Epidermal melanocyte (primary cell): ENCODE results near the gene MATN1.
"Not testable (repeated sequence)": the region's sequence is repeated elsewhere in the genome, so short reads cannot be mapped to it uniquely, and the experiment has no call there.

ENCODE experiments used
- DNase-seq: peaks from one replicate; pipeline ENCODE4 v3.0.0; 2011; ENCODE audit warnings: low spot score; ENCODE audit not compliant: insufficient read length

Gene MATN1

DNA sequence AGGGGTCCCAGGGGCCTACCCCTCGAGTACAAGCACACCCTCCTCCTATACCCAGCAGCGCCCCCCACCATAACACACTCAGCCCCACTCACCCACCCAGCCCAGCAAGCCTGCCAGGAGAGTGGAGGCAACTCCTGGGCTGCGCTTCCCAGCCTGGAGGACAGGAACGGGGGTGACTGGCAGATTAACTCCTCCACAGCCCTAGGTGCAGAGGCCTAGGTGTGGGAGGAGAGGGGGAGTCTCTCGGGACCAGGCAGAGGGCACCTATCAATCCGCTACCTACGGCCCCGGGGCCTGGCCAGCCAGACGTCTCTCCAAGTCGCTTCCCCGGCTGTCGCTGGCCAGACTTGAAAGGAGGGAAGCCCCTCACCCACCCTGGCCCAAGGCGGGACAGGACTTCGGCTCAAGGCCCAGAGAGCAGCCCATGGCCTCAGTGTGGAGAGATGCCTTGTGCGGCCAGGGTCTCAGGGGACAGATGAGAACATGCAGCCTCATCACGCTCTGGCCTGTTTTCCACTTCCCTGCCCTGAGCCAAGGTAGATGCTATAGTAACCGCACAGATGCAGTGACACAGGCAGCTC is 24.9 kb downstream of the MATN1 start:
- no peak for DNase-seq

DNA sequence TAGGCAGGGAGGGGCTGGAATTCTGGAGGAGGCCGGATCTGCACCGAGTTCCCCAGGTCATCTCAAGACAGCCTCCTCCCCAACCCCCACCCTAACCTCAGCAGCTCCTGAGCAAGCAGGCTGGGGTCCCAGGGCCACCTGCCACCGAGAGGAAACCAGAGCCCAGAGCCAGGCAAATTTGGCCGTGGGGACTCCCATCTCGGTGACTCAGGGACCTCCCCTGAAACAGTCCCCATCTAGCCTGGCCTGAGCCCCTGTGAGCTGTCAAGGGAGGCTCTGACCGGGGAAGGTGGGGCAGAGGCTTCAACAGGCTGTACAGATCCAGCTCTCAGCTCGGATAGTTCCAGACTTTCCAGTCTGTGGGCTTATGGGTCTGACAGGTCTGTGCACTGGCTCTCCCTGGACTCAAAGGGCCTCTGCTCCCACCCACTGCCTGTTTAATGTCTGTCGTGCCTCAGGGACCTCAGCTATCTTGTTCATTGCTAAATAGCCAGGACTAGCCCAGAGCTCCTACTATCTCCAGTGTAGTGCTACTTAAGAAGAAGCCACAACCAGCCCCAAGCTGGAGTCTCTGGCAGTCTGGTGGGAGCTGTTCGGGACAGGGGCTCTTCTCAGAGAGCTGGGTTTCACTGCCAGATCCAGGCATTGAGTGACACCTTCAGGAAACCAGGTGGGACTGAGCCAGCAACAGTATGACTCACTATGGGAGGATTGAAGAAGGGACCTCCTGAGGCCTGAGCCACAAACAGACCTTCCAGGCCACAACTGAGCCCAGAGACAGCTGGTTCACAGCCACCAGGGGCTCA is 25.6 kb downstream of the MATN1 start:
- DNase-seq = no peak

DNA sequence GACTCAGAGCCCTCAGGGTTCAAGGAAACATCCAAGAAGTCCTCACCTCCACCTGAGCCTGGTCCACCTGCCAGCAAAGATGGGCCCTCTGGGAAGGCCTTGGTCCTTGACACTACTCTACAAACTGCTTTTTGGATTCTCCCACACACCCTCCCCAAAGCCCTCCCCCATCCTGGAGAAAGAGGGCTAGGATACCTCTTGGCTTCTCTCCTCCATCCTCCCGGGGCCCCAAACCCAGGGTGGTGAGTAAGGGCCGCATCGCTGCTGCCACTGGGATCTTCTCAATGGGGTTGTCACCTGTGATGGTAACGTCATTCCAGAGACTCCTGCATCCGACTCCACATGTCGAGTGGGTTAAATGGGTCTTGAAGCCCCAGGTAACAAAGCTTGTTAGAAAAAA is 26.6 kb downstream of the MATN1 start:
- no peak for DNase-seq

DNA sequence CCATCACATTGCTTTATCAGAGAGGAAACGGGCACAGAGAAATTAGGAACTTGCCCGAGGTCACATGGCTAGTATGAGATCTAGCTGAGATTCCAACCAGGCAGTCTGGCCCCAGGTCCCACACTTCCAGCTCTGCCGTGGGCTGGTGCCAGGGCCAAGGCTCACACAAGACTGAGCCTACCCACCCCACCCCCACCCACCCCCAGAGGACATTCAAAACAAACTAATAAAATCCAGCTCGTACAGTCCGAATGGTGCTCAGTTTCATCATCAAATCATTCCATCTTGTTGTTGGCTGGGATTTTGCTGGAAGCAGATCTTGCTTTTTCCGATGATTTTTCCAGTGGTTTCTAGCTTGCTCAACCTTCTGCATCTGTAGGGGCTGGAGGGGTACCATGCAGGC is 27.9 kb downstream of the MATN1 start:
- DNase-seq = no peak

DNA sequence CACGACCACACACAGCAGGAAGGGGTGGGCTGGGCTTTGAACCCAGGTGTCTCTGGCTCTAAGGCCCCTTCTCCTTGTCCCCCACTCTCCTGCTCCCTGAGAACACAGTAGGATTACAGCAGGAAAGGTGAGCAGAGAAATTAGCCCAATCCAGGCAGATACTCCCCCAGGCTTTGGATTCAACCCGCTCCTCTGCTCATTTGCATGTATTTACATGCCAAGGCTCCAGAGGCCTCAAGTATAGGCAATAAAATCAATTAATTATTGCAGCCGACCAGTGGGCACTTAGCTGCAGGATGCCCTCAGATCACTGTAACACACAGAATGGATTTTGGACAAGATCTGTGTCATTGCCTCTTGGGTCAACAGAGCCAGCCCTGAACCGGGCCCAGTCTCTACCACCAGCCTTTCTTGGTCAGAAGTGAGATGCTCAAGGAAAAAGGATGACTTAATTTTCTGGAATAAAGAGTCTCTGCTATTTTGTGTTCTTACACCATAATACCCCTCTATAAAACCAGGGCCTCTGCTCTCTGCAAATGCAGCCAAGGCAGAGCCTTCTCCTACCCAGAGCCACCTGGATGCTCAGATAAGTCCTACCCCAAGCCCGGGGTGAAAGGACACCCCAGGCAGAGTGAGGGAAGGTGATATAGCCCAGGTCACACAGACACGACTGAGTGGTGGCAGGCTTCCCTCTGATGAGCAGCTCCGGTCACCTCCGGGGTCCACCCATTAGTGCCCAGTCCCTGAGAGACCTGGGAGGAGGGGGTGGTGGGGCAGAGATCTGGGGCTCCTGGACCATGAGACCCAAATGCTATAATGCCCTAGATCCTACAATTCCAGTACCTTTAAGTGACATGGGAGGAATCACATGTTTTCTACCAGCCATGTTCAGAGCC is 28.9 kb downstream of the MATN1 start:
- DNase-seq = no peak

DNA sequence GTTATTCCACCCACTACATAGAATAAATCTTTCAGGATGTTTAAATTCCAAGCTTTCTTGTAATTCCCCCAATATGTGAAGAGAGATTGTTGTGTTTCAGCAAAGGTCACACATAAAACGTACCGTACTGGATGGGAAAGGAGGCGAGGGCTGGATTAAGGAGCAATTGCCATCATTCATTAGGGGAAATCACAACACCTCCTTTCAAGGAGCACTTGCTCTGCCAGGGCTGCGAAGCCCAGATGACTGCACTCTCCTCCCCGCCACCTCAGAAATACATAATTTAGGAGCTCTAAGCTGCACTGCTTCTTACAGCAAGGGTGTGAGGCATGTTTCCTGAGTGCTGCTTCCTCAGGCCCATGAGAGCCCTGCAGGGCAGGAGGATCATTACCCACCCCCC is 29.6 kb downstream of the MATN1 start:
- no peak for DNase-seq

DNA sequence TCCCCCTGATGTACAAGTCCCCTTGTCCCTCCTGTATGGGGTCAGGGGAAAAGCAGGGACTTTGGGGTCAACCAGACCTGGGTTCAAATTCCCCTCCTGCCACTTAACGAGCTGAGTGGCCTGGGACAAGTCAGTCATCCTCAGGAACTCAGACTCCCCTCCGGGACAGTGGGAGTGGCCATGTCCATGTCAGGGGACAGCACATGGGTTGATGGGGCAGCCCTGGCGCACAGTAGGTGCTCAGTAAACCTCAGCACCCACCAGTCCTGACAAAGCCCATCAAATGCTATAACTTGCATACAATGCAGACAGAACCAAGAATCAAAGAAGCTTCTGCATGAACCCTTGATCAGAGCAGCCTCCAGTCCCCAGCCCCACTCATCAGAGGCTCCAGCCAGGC is 30.0 kb downstream of the MATN1 start:
- no peak for DNase-seq

DNA sequence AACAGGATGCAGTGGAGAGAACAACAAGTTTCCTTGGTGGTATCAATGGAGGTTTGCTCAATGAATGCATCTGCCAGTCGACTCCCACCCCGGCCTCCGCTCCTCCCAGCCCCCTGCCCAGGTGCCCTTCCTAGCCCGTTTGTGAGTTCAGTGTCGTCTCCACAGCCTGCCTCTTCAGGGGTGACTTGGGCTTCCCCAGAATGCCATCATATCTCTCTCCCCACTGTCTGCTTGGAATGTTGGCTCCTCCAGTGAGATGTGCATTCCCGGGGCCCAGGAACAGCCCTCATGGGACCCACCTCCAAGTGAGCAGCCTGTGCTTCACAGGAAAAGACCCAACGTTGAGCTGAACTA is 30.5 kb downstream of the MATN1 start:
- no peak for DNase-seq

DNA sequence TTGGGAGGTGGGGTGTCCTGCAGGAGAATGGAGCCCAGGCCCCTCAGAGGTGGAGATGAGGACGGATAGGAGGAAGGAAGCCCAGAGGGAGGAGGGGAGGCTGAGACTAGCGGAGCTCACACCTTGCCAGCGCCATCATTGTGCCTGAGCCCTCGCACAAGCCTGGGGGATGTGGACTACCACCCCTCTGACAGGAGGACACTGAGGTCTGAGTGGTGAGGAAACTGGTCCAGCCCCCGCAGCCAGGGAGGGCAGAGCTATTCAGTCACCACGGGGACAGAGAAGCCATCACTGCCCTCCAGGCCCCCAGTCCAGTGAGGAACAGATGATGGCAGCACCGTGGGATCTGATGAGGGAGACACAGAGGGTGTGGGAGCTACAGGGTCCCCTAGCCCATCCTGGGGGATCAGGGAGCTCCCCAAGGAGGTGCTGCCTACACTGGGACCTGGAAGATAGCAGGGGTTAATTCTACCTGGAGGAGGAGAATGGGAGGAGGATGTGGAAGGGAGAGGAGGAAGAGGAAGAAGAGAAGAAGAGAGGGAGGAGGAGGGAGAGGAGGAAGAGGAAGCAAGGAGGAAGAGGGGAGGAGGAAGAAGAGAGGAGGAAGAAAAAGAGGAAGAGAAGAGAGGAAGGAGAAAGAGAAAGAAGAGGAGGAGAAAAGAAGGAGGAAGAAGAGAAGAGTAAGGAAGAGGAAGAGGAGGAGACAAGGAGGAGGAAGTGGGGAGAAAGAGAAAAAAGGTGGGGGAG is 31.0 kb downstream of the MATN1 start:
- no peak for DNase-seq

DNA sequence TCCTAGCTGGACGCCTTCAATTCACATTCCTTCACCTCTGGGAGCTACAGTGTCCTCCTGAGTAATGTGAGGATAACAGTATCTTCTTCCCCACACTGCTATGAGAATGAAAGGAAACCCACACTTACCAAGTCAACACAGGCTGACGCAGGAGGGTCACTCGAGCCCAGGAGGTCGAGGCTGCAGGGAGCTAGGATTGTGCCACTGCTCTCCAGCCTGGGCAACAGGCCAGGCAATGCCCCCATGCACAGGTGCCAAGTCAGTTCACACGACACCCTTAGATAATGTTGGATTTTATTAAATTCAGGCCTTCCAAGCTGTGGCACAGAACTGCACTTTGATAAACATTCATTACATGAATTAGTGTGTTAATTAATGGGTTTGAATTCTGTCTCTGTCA is 31.9 kb downstream of the MATN1 start:
- DNase-seq = no peak

DNA sequence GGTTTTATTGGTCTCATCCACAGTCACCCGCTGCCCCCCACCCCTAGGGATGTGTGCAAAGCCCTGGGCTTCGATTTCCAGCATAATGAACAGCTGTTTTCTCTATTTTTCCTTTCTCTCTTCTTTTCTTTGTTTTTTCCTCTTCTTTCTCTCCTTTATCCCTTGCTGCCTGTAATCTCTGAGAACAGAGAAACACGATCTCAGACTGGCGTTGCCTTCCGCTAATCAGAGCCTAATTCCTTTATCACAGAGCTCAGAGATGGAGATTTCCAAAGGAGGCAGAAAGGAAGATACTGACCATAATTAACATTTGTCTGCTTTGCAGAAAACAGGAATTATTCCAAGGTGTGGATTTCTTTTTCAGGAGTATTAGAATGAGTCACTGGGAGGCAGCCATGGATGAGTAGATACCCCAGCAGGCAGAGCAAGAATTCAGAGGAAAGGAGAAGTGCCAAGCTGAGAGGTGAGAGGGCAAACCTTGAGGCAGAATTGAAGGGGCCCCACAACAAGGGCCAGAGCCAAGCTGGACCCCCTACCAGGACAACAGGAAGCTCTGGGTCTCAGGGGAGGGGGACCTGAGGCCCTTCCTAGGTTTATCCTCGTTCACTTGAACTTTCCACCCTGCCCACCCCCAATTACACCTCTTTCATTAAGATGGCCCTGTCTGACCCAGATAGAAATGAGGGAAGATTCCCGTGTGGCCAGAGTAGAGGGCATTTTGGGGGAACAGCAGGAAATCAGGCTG is 33.3 kb downstream of the MATN1 start:
- DNase-seq = no peak

DNA sequence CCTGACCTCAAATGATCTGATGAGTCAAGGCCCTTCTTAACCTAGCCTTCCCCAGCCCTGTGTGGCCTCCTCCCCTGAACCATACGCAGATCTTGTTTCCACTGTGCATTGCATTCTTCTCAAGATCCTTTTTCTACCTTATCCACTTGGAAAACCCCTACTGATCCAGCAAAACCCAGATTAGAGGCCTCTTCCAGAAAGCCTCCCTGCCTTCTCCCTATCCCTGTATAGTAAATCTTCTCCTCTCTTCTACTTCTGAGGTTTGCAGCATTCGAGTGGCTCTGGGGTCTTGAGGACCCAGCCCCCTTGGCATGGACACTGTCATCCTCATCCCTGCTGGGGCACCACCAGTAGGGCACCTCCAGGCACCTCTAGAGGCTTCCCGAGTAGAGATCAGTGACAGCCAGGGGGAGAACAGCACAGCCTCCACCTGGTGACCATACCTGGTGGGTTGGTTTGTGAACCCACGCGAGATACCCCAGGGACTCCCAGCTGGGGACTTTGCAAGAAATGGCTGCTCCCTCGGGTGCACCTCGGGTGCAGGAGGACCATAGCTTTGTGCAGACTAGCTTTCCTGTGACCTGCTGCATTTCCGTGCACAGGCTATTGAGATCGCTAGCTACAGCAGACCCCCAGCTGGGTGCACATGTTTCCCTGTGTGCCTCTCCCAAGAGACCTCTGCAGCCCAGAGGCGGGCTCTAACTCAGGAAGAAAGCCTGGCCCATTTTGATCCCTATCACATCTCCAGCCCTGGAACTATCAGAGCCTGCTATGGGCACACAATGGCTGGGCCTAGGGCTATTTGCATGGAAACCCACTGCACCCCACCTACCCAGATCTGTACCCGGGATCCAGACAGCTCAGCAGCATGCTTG is 34.2 kb downstream of the MATN1 start:
- no peak for DNase-seq

DNA sequence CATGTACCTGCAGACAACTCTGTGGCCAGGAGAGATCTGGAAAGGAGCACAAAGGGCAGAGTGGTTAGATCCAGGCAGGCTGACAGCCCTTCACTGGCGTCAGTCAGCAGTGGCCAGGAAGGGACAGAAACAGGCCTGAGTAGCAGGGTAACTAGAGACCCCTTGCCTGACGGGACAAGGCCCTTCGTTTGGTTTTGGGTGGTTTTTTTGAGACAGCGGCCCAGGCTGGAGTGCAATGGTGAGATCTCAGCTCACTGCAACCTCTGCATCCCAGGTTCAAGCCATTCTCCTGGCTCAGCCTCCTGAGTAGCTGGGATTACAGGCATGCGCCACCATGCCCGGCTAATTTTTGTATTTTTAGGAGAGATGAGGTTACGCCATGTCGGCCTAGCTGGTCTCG is 34.9 kb downstream of the MATN1 start:
- not testable (repeated sequence) for DNase-seq

DNA sequence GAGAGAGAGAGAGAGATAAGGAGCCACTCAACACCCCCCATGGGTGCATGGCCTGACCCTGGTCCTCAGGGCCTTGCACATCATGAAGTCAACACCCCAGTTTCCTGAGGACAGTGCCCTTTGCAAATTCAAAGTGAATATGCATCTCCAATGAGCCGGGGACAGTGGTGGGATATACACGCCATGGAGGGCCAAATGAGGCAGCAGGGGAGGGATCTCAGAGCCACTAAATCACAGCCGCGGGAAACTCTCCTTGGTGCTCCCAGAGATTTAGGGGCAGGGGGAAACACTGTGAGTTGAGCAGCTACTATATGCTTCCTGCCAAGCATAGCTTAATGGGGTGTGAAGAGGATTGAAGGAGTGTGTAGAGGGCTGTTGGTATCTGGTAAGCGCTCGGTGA is 35.5 kb downstream of the MATN1 start:
- DNase-seq = no peak

DNA sequence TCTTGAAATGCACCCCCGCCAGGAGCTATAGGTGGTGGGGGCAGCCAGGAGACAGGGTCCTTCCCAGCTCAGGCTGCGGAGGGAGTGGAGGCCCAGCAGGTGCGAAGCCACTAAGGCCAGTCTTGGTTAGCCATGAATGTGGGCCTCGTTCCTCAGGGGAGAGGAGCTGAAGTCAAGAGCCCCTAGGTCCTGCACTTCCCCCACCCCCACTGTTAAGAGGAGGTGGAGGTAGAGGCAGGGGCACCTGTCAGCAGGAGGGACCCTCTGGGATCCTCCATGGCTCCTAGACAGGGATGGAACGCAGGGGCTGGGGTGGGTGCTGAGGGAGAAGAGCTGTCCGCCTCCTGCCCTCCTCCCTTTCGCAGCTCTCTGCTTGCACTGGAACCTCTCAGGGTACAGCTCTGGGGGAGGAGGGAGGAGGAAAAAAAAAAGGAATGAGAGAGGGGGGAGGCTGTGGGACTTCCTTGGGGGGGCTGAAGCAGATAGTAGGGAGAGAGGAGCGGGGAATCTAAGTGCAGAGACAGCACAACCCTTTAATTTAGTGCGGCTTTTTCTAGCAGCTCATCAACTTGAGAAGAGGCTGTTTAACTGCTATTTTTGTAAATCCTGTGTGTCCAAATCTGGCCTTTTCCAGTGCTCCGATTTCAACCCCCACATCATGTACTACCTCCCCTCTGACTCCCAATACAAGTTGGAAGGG is 37.0 kb downstream of the MATN1 start:
- DNase-seq = no peak

DNA sequence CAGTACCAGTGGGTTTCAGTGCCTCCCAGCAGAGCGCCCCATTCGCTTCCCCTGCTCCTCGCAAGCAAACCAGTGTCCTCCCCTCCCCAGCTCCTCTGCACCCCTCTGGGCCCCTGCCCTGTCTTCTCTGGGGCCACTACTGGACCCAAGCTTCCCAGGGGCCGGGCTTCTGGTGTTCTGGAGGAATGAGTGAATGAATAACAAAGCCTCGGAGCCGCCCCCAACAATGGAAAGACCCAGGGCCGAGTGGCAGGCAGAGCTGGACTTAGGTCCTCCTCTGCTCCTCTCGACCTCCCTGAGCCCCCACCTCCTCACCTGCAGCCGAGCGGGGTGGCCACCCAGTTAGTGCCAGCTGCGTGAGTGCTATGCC is 37.6 kb downstream of the MATN1 start:
- DNase-seq = no peak

DNA sequence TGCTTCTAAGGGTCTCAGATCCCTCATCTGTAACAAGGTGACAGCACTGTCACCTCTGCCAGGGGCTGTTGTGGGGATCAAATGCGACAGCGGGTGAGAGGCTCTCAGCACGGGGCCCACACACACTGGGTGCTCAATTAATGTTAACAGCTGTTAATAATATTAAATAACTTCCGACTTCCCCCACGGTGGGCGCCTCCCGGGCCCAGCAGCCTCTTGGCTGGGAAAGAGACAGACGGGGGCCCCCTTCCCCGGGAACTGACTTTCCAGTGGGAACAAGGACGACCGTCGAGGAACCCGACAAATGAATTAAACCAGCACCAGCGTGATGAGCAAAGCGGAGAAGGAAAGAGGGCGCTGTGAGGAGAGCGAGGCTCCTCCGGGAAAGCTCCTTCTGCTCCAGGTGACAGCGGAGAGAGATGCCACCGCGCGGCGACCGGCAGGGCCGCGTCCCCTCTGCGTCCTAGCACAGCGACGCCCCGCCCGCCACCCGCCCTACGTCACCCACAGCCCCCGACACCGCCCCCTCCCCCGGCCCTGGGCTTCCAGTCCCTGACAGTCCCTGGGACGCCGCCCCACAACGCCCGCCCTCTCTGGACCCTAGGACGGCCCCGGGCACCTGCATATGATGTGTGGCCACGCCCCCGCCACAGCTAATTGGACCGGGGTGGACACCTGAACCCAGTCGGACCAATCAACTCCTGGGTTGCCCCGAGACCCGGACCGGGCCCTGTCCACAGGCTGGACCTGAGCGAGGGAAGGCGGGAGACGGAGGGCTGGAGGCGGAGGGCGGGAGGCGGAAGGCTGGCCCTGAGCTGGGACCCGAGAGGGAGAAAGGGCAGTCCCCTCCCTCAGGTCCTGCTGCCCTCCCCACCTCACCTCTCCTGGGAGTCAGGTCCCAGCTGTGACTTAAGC is 38.2 kb downstream of the MATN1 start:
- DNase-seq = no peak

DNA sequence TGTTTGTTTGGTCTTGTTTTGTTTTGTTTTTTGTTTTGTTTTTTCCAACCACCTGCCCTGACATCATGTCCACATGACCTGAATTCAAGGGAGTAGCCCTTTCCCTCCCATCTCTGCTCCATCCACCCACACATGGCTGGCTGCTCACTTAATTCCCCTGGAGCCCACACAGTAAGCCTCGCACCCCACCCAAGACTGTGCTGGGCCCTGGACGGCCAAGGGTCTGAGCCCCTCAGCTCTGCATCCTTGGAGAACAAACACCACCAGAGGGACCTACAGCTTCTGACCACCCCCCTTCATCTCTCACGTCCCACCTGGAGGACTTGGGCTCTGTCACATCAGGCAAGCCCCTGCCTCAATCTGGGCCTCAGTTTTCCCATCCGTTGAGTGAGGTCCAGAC is 39.1 kb downstream of the MATN1 start:
- no peak for DNase-seq
